GM18951 (cell line): ENCODE measurements around the gene ARID5B.

ENCODE experiments used
- POLR2A ChIP-seq: IDR thresholded peaks from 4 replicates; pipeline ENCODE4 v1.6.1; 2011; ENCODE audit warnings: mild to moderate bottlenecking; ENCODE audit not compliant: insufficient read length, insufficient read depth; ENCODE audit errors: extremely low read depth
- in situ Hi-C: fragments of 300-500 bp; cut with MboI; formaldehyde crosslinking; loops from one replicate; pipeline ENCODE4 v1.12.0; 2022; ENCODE audit warnings: low sequenced_read_pairs, mixed read lengths, inconsistent platforms; ENCODE audit not compliant: unreplicated experiment

The ARID5B gene

DNA sequence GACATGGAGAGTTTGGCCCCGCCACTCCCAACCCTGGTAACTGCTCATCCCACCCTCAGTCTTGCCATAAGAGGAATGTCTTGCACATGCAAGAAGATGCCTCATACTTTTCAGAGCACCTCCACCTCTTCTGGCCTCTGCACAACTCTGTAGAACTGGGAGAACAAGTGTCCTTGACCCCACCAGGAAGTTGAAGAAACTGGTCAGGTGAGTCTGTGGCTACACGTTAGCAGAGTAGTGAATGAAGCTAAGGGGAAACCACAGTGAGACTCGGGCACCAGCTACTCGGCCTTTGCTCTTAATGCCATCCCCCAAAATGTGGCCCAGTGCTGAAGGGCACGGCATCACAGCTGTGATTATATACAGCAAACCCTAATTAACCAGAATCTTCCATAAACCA is 110.1 kb downstream of the ARID5B start:
- in situ Hi-C loops: no loop called here
- TF ChIP-seq POLR2A: no peak

DNA sequence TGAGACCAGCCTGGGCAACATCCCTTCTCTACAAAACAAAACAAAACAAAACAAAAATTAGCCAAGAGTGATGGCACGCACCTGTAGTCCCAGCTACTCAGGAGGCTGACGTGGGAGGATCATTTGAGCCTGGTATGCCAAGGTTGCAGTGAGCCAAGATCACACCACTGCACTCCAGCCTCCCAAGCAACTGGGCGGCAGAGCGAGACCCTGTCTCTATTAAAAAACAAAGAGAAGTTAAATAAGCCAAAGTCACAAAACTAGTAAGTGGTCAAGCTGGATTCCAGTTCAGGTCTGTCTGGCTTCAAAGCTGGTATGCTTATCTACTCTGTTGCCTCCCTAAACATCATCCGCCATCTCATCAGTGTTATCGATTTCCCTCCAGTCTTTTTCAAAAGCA is 110.8 kb downstream of the ARID5B start:
- in situ Hi-C loops: no loop called here

GRCh38 chr10:62014510-62014909 is 113.0 kb downstream of the ARID5B start:
- TF ChIP-seq POLR2A: no peak
- in situ Hi-C loops: no loop called here

More for the DNA sequence above, 110.8 kb downstream of the ARID5B start:
- no peak for TF ChIP-seq POLR2A

- in situ Hi-C loops: no loop called here
- TF ChIP-seq POLR2A: no peak
These were observed 114.5 kb downstream of the ARID5B start for GRCh38 chr10:62015994-62016393.

- TF ChIP-seq POLR2A: no peak
These were observed 115.4 kb downstream of the ARID5B start for GRCh38 chr10:62016623-62017490.

DNA sequence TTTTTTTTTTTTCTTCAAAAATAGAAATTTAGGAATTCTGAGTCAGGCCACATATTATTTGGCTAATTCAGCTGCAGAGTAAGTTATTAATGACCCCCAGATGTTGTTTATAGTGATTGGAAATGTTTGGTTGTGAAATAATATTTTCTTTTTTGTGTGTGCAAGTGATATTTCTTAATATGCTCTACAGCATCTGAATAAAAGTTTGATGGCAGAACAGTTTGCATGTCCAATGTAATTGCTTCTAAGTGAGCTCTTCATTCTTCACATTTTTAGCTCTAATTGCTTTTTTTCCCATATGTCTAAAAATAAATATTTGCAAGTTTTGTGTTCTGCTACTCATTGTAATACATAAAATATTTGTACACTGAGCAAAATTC is 116.0 kb downstream of the ARID5B start:
- in situ Hi-C loops: no loop called here
- TF ChIP-seq POLR2A: no peak

More at GRCh38 chr10:62016623-62017490, 115.4 kb downstream of the ARID5B start:
- in situ Hi-C loops: no loop called here

DNA sequence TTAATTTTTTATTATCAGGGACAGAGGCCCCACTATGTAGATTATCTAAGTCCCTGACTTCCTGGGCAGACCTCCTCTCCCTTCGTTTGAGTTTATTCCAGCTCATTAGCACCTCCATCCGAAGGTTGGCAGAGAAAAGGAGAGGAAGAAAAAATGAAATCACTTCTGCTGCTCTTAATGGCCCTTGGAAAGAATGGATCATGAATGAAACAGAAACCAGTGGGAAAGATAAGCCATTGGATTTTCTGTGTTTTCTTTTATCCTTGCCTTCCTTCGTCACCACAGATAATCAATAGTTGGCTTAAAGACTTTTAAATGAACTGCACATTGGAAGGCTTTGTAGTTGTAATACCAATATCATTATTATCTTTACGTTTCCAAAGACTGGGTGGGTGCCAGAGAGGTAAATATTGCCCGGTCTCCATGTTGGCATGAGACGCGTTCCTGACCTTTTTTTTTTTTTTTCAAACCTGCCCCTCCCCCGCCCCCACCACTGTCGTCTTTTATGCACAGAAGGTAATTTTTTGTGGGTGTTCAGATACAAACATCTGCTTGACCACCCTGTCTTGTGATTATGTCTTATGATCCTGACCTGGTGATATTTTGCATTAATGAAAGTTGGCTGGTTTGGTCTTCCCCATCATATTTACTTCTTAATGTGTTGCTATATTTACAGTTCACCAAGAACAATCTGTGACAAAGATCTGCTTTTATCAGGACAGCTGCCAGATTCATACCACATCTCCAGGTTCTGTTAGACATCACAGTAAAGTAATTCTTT is 116.8 kb downstream of the ARID5B start:
- no peak for TF ChIP-seq POLR2A
- in situ Hi-C loops: no loop called here

GRCh38 chr10:62019013-62019684 is 117.7 kb downstream of the ARID5B start:
- in situ Hi-C loops: no loop called here
- no peak for TF ChIP-seq POLR2A

DNA sequence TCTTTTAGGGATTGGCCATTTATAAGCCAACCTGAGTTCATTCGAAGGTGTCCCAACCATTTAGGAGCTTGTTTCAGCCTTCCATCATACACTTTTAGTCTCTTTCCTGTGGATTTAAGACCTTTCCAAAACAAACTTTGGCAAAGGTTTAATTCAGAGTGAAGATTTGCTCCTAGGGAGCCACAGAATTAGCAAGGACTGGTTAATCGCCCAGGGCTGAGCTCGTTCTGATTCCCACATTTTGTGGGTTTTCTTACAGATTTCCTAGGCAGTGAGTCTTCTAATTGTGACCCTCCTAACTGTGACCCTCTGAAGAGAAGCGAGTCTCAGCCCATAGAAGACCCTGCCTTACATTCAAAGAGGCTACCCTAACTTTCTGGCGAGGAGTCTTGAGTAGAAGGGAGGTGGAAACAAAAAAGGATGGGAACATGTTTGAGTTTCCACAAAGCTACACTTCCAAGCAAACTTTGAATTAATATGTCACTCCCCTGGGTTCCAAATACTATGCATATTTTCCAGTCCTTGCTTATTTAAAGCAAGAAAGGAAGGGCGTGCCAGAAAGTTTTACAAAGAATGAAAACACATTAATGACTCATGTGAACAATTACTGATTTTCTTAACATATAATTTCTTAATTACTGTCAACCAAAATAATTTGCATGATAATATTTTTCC is 118.3 kb downstream of the ARID5B start:
- TF ChIP-seq POLR2A: no peak
- in situ Hi-C loops: no loop called here

DNA sequence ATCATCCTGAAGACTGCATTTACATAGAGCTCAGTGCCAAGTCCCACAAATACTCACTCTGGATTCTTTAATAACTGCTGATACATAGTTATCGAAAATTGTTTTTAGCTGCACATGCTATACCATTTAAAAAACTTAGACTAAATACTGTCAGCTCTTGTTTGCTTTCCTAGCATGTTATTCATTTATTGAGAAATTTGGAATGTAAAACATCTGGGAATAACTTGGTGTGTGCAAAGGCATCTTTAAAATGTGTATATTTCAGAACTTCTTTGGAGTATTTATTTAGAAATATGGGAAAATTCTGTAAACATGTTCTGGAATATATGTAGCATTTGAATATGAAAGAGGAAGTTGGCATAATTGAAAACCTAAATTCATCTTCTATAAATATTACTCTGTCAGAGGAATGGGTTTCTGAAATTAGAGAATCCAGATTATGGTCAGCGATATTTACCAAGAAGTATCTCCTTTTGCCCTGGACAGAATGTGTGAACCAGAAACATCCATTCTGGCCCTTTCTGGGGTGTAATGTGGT is 119.7 kb downstream of the ARID5B start:
- TF ChIP-seq POLR2A: no peak
- in situ Hi-C loops: no loop called here

- in situ Hi-C loops: no loop called here
- TF ChIP-seq POLR2A: no peak
These were observed 120.7 kb downstream of the ARID5B start for GRCh38 chr10:62021978-62022802.

- in situ Hi-C loops: no loop called here
- TF ChIP-seq POLR2A: no peak
These were observed 121.3 kb downstream of the ARID5B start for GRCh38 chr10:62022830-62023229.
